DND-41 (cell line): Measurements from ENCODE around the gene SLC2A13.

Experiments used
- CTCF ChIP-seq: IDR thresholded peaks from 2 replicates; pipeline ENCODE4 v1.5.1; 2012; ENCODE audit warnings: borderline replicate concordance, low read length, moderate library complexity, mild to moderate bottlenecking; ENCODE audit not compliant: poor library complexity, severe bottlenecking; ENCODE audit errors: extremely low read depth
- EZH2 ChIP-seq: IDR thresholded peaks from 3 replicates; pipeline ENCODE4 v1.6.1; 2012; ENCODE audit warnings: borderline replicate concordance, low read depth, mild to moderate bottlenecking, moderate library complexity, low read length, inconsistent platforms; ENCODE audit not compliant: severe bottlenecking

- TF ChIP-seq CTCF (no peak), EZH2 (no peak)
Observed at GRCh38 chr12:40055228-40055579, 50.7 kb downstream of the SLC2A13 start.
